Heart right ventricle (tissue), 16 donors: Measurements from ENCODE around the gene EDC3. TPM values are rescaled to one million over a fixed set of nuclear protein-coding genes. Genes with fewer than 3 reads are reported as not detected.

Source experiments
- ATAC-seq, 8 donors: fragments of 200-7000 bp; cut with Tn5 transposase; one replicate each; pipeline ENCODE4 v1.9.1; 2020; ENCODE audit warnings: mild to moderate bottlenecking in 8 of 8, moderate library complexity in 8 of 8, moderate number of reproducible peaks in 1 of 8
- DNase-seq, 2 donors: peaks; one replicate each; pipeline ENCODE4 v3.0.0-alpha.2; 2020
- H3K27ac ChIP-seq, 10 donors: fragments of 200-600 bp; sonication (generic) in 2 of 10; one replicate each; pipeline versions ENCODE4 v1.5.0 to v1.8.0; 2020 to 2022; ENCODE audit warnings: mild to moderate bottlenecking in 3 of 10
- H3K27me3 ChIP-seq, 7 donors: fragments of 200-600 bp; one replicate each; pipeline ENCODE4 v1.8.0; 2021 to 2022; ENCODE audit warnings: mild to moderate bottlenecking in 2 of 7
- H3K36me3 ChIP-seq, 9 donors: fragments of 200-600 bp; sonication (generic) in 1 of 9; one replicate each; pipeline versions ENCODE4 v1.5.0 to v1.8.0; 2020 to 2022; ENCODE audit warnings: mild to moderate bottlenecking in 2 of 9
- H3K4me1 ChIP-seq, 9 donors: fragments of 200-600 bp; sonication (generic) in 1 of 9; one replicate each; pipeline versions ENCODE4 v1.5.0 to v1.8.0; 2020 to 2022; ENCODE audit warnings: mild to moderate bottlenecking in 4 of 9
- H3K4me3 ChIP-seq, 10 donors: fragments of 200-600 bp; sonication (generic) in 2 of 10; one replicate each; pipeline versions ENCODE4 v1.5.0 to v1.8.0; 2020 to 2022; ENCODE audit warnings: mild to moderate bottlenecking in 7 of 10, moderate library complexity in 2 of 10
- H3K9me3 ChIP-seq, 11 donors: fragments of 200-600 bp in 10 of 11; sonication (generic) in 2 of 11; one replicate each; pipeline versions ENCODE4 v1.5.0 to v1.8.0; 2013 to 2022; ENCODE audit warnings: mild to moderate bottlenecking in 2 of 11, control low read depth in 1 of 11, moderate library complexity in 1 of 11
- WGBS, 2 donors: extraction: QIAGEN DNeasy Blood & Tissue Kit; methylation state at CpG; one replicate each; pipeline ENCODE4 v1.1.7; 2013; ENCODE audit warnings: inconsistent platforms in 1 of 2; 5-methylcytosine and 5-hydroxymethylcytosine counted together
- intact Hi-C, 10 donors: fragments of 100-400 bp; cut with DNase I; formaldehyde crosslinking; loops; one replicate each; pipeline versions ENCODE4 v1.11.1 to v1.14.2; 2022
- polyA plus RNA-seq, 2 donors: library from polyadenylated mRNA; stranded (reverse); fragments of 200-250 nt; gene quantifications; one replicate each; pipeline ENCODE4 v1.2.3, GENCODE V29; 2013
- total RNA-seq, 10 donors: library from RNA; stranded (reverse); fragmentation: NEBNext Ultra II Directional in 3 of 10; extraction: Animal tissue kit (Norgen Biotek cat#: 25700) in 3 of 10; gene quantifications; one replicate each; pipeline versions ENCODE4 v1.2.1 to v1.2.4, GENCODE V29; 2021 to 2023
- TF ChIP-seq, protein P1 (sequence below), 9 donors: fragments of 200-600 bp; sonication (generic) in 2 of 9; IDR thresholded peaks; one replicate each; pipeline versions ENCODE4 v1.5.0 to v1.8.0; 2021 to 2022; ENCODE audit warnings: antibody characterized with exemption in 9 of 9, mild to moderate bottlenecking in 5 of 9, moderate library complexity in 1 of 9
- donor health status: Arrhythmogenic right ventricular cardiomyopathy.
- donor health status: ischemic (EF 13 %, LVEDD 7.1; RV severe dilation, severe dysfunction).
- donor health status: healthy with polysubstance abuse.
- donor health status: DM: no; HTN: yes; CAD: no.
- donor health status: DM: no; HTN: no; CAD: no.
- donor health status: ischemic (EF 25% LVEDD 6.9; RV normal size, moderate dysfunction).
- donor health status: ischemic (EF 25% LVEDD 5.7; RV mildly dilated, moderate dysfunction).
- donor health status: healthy.
- donor health status: DM: yes; HTN: yes; CAD: no.
- donor health status: Ischemic cardiomyopathy.
- donor health status: ischemic (EF 35%, LVEDD 5.7; RV mildly dilated, moderate dysfunction).
- donor health status: nonischemic (EF 11% LVEDD 7.7; RV severe dilation, severe dysfunction).
- donor health status: DM: yes; HTN: yes; CAD: no.
- donor health status: PGD.
- donor health status: ischemic (EF 29% LVEDD 5.4; RV normal size, mild dysfunction).
- donor health status: nonischemic (EF 23%, LVEDD 6.1; RV moderate dilation, normal function).

The EDC3 gene
- total and polyA plus RNA-seq, 12 donors = 10.4 to 18.1 (median 15.5) TPM

DNA sequence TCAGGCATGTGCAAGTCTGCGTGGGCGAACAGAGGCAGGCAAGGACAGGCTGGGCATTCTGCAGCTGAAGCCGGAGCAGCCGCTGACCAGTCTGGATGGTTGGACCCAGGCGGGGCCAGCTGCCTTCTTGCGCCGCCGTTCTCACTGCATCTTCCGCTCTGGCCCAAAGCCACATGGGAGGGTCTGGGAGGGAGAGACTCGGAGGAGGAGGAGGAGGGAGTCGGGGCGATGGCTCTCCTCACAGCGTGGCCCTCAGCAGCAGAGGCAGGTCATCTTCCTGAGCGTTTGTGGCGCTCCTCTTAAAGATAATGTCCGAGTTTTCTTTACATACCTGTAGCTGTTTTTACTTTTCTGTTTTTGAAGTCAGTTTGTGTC is 74.3 kb downstream of the EDC3 start:
- no peak overlapping the region for H3K27ac ChIP-seq
- TF ChIP-seq, protein P1, sequence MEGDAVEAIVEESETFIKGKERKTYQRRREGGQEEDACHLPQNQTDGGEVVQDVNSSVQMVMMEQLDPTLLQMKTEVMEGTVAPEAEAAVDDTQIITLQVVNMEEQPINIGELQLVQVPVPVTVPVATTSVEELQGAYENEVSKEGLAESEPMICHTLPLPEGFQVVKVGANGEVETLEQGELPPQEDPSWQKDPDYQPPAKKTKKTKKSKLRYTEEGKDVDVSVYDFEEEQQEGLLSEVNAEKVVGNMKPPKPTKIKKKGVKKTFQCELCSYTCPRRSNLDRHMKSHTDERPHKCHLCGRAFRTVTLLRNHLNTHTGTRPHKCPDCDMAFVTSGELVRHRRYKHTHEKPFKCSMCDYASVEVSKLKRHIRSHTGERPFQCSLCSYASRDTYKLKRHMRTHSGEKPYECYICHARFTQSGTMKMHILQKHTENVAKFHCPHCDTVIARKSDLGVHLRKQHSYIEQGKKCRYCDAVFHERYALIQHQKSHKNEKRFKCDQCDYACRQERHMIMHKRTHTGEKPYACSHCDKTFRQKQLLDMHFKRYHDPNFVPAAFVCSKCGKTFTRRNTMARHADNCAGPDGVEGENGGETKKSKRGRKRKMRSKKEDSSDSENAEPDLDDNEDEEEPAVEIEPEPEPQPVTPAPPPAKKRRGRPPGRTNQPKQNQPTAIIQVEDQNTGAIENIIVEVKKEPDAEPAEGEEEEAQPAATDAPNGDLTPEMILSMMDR (IDR thresholded peaks at IDR 0.05) = no peak
- DNase-seq (no peak), ATAC-seq (peak in 1 of 8 donors; percentile 5)
- H3K4me1 ChIP-seq = peaks cover 14 to 55% (median 42%) of the 10 kb centered on the region in 9 donors
- peaks cover 12 to 80% (median 65%) of the 10 kb centered on the region in 9 donors for H3K36me3 ChIP-seq
- WGBS, 2 donors = 78 to 84% methylated on average over 16 of the region's 16 CpGs
- no peaks in the 10 kb centered on the region for H3K27me3 ChIP-seq
- intact Hi-C loops = loop anchor here in 1 of 10 donors (5.0 kb wide), 1 partner anchor 249 kb away; no protein-coding TSS in a partner anchor
- no peak overlapping the region for H3K4me3 ChIP-seq
- no peaks in the 10 kb centered on the region for H3K9me3 ChIP-seq

- DNase-seq (peak; percentile 52 to 61), ATAC-seq (peak; percentile 26 to 52 (median 47))
- peak overlapping the region in 1 of 10 donors; percentile 0 for H3K27ac ChIP-seq
- WGBS, 2 donors = 53 to 54% methylated on average over 23 of the region's 23 CpGs
- H3K4me1 ChIP-seq = peaks cover 14 to 57% (median 45%) of the 10 kb centered on the region in 9 donors
- H3K36me3 ChIP-seq = peaks cover 12 to 74% (median 59%) of the 10 kb centered on the region in 9 donors
- intact Hi-C loops = loop anchor here in 1 of 10 donors (5.0 kb wide), 1 partner anchor 249 kb away; no protein-coding TSS in a partner anchor
- TF ChIP-seq, protein P1 (IDR thresholded peaks at IDR 0.05) = peak; percentile 41 to 89 (median 74)
- no peaks in the 10 kb centered on the region for H3K27me3 ChIP-seq
- no peak overlapping the region for H3K4me3 ChIP-seq
- no peaks in the 10 kb centered on the region for H3K9me3 ChIP-seq
Observed at GRCh38 chr15:74620636-74621545, 74.9 kb downstream of the EDC3 start.

DNA sequence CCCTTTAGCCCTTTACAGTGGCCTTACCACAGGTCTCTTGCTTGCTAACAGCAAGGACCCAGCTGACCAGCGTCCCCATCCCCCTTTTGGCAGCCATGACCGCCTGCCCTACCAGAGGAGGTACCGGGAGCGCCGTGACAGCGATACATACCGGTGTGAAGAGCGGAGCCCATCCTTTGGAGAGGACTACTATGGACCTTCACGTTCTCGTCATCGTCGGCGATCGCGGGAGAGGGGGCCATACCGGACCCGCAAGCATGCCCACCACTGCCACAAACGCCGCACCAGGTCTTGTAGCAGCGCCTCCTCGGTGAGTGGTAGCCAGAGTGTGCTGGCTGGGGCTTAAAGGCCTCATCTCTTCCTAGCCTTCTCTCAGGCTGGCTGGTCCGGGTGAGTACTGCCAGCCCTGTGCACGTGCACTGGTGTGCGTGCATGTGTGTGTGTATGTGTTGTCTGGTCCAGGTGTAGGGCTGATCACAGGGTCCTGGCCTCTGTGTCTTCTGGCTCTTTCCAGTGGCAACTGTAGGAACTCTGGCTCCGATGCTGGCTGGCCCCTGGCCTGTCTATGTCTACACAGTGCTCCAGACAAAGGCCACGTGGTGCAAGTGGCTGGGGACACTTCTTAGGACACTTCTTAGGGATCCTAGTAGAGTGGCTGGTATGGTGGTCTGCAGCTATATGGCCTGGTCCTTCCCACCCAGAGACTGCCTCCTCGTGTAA is 75.7 kb downstream of the EDC3 start:
- H3K36me3 ChIP-seq = peaks cover 8 to 66% (median 59%) of the 10 kb centered on the region in 9 donors
- H3K27ac ChIP-seq = no peak overlapping the region
- ATAC-seq (no peak), DNase-seq (no peak)
- H3K9me3 ChIP-seq = no peaks in the 10 kb centered on the region
- TF ChIP-seq, protein P1 (IDR thresholded peaks at IDR 0.05) = no peak
- no peaks in the 10 kb centered on the region for H3K27me3 ChIP-seq
- peaks cover 14 to 57% (median 47%) of the 10 kb centered on the region in 9 donors for H3K4me1 ChIP-seq
- intact Hi-C loops = loop anchor here in 8 of 10 donors (5.0 to 10.0 kb wide), 6 partner anchors 78 to 325 kb away; partner anchors contain the start of genes ARID3B (in 5 of the 8) and UBL7 (in 3 of the 8)
- no peak overlapping the region for H3K4me3 ChIP-seq
- 92 to 95% methylated on average over 27 of the region's 27 CpGs for WGBS, 2 donors
